ENCODE measurements around the gene BAMBI. TPM values are rescaled to one million over a fixed set of nuclear protein-coding genes. Genes with fewer than 3 reads are reported as not detected.
A peak's percentile ranks its signal among the peaks of the same experiment; 100 is the strongest.
"Not testable (repeated sequence)": the region's sequence is repeated elsewhere in the genome, so short reads cannot be mapped to it uniquely, and the experiment has no call there.

Gene BAMBI
- polyA plus RNA-seq, 1 donor (not counting 4 experiments of a cell fraction or from before 2014, with no cell fraction given), result 2.9 TPM

DNA sequence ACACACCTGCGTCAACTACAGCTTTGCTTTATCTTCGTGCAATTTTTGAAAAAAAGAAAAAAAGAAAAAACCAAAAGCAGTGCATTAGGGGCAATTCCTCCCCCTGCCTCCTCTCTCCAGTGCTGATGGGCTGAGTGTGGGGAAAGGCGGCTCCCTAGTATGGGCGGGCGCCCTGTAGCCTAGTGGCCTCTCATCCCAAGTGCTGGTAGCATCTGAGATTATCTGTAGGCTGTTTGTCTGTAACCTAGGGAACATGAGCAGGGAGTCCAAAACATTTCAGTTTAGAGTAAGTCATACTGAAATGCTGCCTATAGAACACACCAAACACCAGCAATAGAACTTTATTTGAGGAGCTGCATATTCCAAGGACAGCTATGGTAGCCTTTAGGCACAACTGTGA is 24.6 kb upstream of the BAMBI start:
- Histone ChIP-seq H3K27me3 (ENCODE audit: control insufficient read depth, extremely low read depth, insufficient read depth, low read length) (no peaks in the 10 kb centered on the region), H3K79me2 (ENCODE audit: control insufficient read depth, insufficient read depth, low read length) (no peaks in the 10 kb centered on the region), H3K9ac (ENCODE audit: control insufficient read depth, extremely low read depth, insufficient read depth, low read length) (no peak overlapping the region), H3K4me3 (ENCODE audit: control insufficient read depth in 2 of 3, extremely low read depth in 1 of 3, insufficient read depth in 2 of 3, low read depth in 1 of 3, low read length in 3 of 3) (no peak overlapping the region), H3K36me3 (ENCODE audit: control insufficient read depth in 2 of 2, extremely low read depth in 1 of 2, insufficient read depth in 2 of 2, low read length in 2 of 2) (no peaks in the 10 kb centered on the region), H4K20me1 (ENCODE audit: control insufficient read depth, extremely low read depth, insufficient read depth, low read length) (no peaks in the 10 kb centered on the region), H3K9me1 (ENCODE audit: control insufficient read depth, extremely low read depth, insufficient read depth, low read length) (no peaks in the 10 kb centered on the region), H3K4me2 (ENCODE audit: control insufficient read depth, extremely low read depth, insufficient read depth, low read depth, low read length) (no peak overlapping the region), H2AFZ (ENCODE audit: control insufficient read depth, low read length) (no peak overlapping the region), H3K4me1 (ENCODE audit: control insufficient read depth, extremely low read depth, insufficient read depth, low read length) (no peaks in the 10 kb centered on the region), H3K27ac (ENCODE audit: control insufficient read depth, insufficient read depth, low read length) (no peak overlapping the region), H3K9me3 (ENCODE audit: control insufficient read depth, low read depth, low read length) (no peaks in the 10 kb centered on the region)
- dilution Hi-C loops (cut with MboI; ENCODE audit: extremely low pct_ligation_motif_present, low sequenced_read_pairs), result no loop called here
- no peak for DNase-seq (ENCODE audit: low read depth, low spot score)
- TF ChIP-seq EZH2 (IDR thresholded peaks at IDR 0.05; ENCODE audit: low read length), result no peak
- TF ChIP-seq, protein P1, sequence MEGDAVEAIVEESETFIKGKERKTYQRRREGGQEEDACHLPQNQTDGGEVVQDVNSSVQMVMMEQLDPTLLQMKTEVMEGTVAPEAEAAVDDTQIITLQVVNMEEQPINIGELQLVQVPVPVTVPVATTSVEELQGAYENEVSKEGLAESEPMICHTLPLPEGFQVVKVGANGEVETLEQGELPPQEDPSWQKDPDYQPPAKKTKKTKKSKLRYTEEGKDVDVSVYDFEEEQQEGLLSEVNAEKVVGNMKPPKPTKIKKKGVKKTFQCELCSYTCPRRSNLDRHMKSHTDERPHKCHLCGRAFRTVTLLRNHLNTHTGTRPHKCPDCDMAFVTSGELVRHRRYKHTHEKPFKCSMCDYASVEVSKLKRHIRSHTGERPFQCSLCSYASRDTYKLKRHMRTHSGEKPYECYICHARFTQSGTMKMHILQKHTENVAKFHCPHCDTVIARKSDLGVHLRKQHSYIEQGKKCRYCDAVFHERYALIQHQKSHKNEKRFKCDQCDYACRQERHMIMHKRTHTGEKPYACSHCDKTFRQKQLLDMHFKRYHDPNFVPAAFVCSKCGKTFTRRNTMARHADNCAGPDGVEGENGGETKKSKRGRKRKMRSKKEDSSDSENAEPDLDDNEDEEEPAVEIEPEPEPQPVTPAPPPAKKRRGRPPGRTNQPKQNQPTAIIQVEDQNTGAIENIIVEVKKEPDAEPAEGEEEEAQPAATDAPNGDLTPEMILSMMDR (optimal IDR thresholded peaks at IDR 0.05 in 1 of 3, IDR thresholded peaks at IDR 0.05 in 1 of 3, conservative IDR thresholded peaks at IDR 0.05 in 1 of 3; ENCODE audit: extremely low read depth in 1 of 3, insufficient read depth in 2 of 3, low read length in 3 of 3), result no peak
- no peak for FAIRE-seq

DNA sequence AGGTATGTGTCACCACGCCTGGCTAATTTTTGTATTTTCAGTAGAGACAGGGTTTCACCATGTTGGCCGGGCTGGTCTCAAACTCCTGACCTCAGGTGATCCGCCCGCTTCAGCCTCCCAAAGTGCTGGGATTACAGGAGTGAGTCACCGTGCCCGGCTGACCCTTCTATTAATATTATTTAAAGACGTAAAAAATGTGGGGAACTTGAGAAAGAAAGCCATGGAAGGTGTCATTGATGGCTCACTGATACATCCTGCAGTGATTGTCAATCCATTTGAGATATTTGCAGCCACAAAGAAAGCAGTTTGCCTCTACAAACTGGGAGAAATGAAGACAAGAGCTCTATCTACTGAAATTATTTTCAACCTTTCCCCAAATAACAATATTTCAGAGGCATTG is 18.5 kb upstream of the BAMBI start:
- dilution Hi-C loops (cut with MboI; ENCODE audit: extremely low pct_ligation_motif_present, low sequenced_read_pairs); H3K9me1 ChIP-seq (ENCODE audit: control insufficient read depth, extremely low read depth, insufficient read depth, low read length); H3K9ac ChIP-seq (ENCODE audit: control insufficient read depth, extremely low read depth, insufficient read depth, low read length); H3K27me3 ChIP-seq (ENCODE audit: control insufficient read depth, extremely low read depth, insufficient read depth, low read length); H2AFZ ChIP-seq (ENCODE audit: control insufficient read depth, low read length); H3K79me2 ChIP-seq (ENCODE audit: control insufficient read depth, insufficient read depth, low read length); H3K27ac ChIP-seq (ENCODE audit: control insufficient read depth, insufficient read depth, low read length); H3K4me2 ChIP-seq (ENCODE audit: control insufficient read depth, extremely low read depth, insufficient read depth, low read depth, low read length); FAIRE-seq; H3K36me3 ChIP-seq (ENCODE audit: control insufficient read depth in 2 of 2, extremely low read depth in 1 of 2, insufficient read depth in 2 of 2, low read length in 2 of 2); H3K9me3 ChIP-seq (ENCODE audit: control insufficient read depth, low read depth, low read length); DNase-seq (ENCODE audit: low read depth, low spot score); H3K4me1 ChIP-seq (ENCODE audit: control insufficient read depth, extremely low read depth, insufficient read depth, low read length); H4K20me1 ChIP-seq (ENCODE audit: control insufficient read depth, extremely low read depth, insufficient read depth, low read length); H3K4me3 ChIP-seq (ENCODE audit: control insufficient read depth in 2 of 3, extremely low read depth in 1 of 3, insufficient read depth in 2 of 3, low read depth in 1 of 3, low read length in 3 of 3): not testable (repeated sequence)

DNA sequence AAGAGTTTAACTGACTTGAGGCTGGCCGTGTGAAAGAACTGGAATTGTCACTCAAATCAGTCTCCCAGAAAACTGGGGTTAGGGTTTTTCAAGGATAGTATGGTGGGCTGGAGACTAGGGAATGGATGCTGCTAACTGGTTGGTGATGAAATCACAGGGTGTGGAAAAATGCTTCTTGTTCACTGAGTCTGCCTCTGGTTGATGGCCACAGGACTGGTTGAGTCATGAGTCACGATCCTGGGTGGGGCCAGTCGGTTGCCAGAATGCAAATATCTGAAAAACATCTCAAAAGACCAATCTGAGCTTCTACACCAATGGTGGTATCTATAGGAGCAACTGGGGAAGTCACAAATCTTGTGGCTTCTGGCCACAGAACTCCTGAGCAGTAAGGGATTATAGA is 16.3 kb upstream of the BAMBI start:
- Histone ChIP-seq H3K36me3 (ENCODE audit: control insufficient read depth in 2 of 2, extremely low read depth in 1 of 2, insufficient read depth in 2 of 2, low read length in 2 of 2) (no peaks in the 10 kb centered on the region), H3K27ac (ENCODE audit: control insufficient read depth, insufficient read depth, low read length) (no peak overlapping the region), H2AFZ (ENCODE audit: control insufficient read depth, low read length) (no peak overlapping the region), H4K20me1 (ENCODE audit: control insufficient read depth, extremely low read depth, insufficient read depth, low read length) (no peaks in the 10 kb centered on the region), H3K79me2 (ENCODE audit: control insufficient read depth, insufficient read depth, low read length) (no peaks in the 10 kb centered on the region), H3K4me2 (ENCODE audit: control insufficient read depth, extremely low read depth, insufficient read depth, low read depth, low read length) (no peak overlapping the region), H3K27me3 (ENCODE audit: control insufficient read depth, extremely low read depth, insufficient read depth, low read length) (no peaks in the 10 kb centered on the region), H3K9me1 (ENCODE audit: control insufficient read depth, extremely low read depth, insufficient read depth, low read length) (no peaks in the 10 kb centered on the region), H3K9me3 (ENCODE audit: control insufficient read depth, low read depth, low read length) (no peaks in the 10 kb centered on the region), H3K9ac (ENCODE audit: control insufficient read depth, extremely low read depth, insufficient read depth, low read length) (no peak overlapping the region), H3K4me1 (ENCODE audit: control insufficient read depth, extremely low read depth, insufficient read depth, low read length) (peaks cover 10% of the 10 kb centered on the region), H3K4me3 (ENCODE audit: control insufficient read depth in 2 of 3, extremely low read depth in 1 of 3, insufficient read depth in 2 of 3, low read depth in 1 of 3, low read length in 3 of 3) (no peak overlapping the region)
- dilution Hi-C loops (cut with MboI; ENCODE audit: extremely low pct_ligation_motif_present, low sequenced_read_pairs), result no loop called here
- FAIRE-seq (peak; percentile 26), DNase-seq (ENCODE audit: low read depth, low spot score) (no peak)
- TF ChIP-seq, protein P1 (optimal IDR thresholded peaks at IDR 0.05 in 1 of 3, IDR thresholded peaks at IDR 0.05 in 1 of 3, conservative IDR thresholded peaks at IDR 0.05 in 1 of 3; ENCODE audit: extremely low read depth in 1 of 3, insufficient read depth in 2 of 3, low read length in 3 of 3), result no peak
- no peak for TF ChIP-seq EZH2 (IDR thresholded peaks at IDR 0.05; ENCODE audit: low read length)

Data from keratinocyte (primary cell).